A549 (cell line): Measurements from ENCODE around the gene IRF5. TPM values are rescaled to one million over a fixed set of nuclear protein-coding genes. Genes with fewer than 3 reads are reported as not detected.

Experiments
- ATAC-seq, 2 experiments: fragments of 200-7000 bp in 1 of 2; fragments of >200 bp in 1 of 2; cut with Nextera tagmentation in 1 of 2; cut with Tn5 transposase in 1 of 2; 3 replicates each; pipeline versions ENCODE4 v1.8.0 to v1.9.1; 2018 to 2020; ENCODE audit warnings: mild to moderate bottlenecking in 1 of 2, moderate library complexity in 1 of 2
- CTCF ChIA-PET: fragments of 300-600 bp; sonication (Branson Sonifier 250); formaldehyde crosslinking; extraction: SDS; loops from one replicate; lab custom pipeline; 2021; ENCODE audit warnings: antibody characterized with exemption, inconsistent platforms; lab: Yijun Ruan, JAX
- POLR2A ChIA-PET: fragments of 350-600 bp; formaldehyde crosslinking; extraction: SDS; loops from one replicate; lab custom pipeline; 2021; ENCODE audit warnings: antibody characterized with exemption, inconsistent platforms; lab: Yijun Ruan, JAX
- DNase-seq, 2 experiments: peaks; one replicate each; pipeline versions ENCODE4 v3.0.0 to v3.0.0-alpha.2; 2011 to 2016; ENCODE audit warnings: low read depth in 1 of 2, low spot score in 1 of 2
- FAIRE-seq: peaks from 2 replicates; lab custom pipeline; 2011; peaks lifted over from hg19 to GRCh38; lab: Jason Lieb, UNC
- H3K27ac ChIP-seq, 2 experiments: fragments of >200 bp; sonication (Bioruptor Twin); formaldehyde crosslinking; 3 replicates each; pipeline ENCODE4 v1.5.1; 2016 to 2017
- H3K4me1 ChIP-seq: fragments of >200 bp; sonication (Bioruptor Twin); formaldehyde crosslinking; 3 replicates; pipeline ENCODE4 v1.6.1; 2016
- H3K4me2 ChIP-seq: fragments of >200 bp; sonication (Bioruptor Twin); formaldehyde crosslinking; 3 replicates; pipeline ENCODE4 v1.6.1; 2016
- H3K4me3 ChIP-seq: fragments of >200 bp; sonication (Bioruptor Twin); formaldehyde crosslinking; 3 replicates; pipeline ENCODE4 v1.5.1; 2016
- H3K9me3 ChIP-seq: fragments of >200 bp; sonication (Bioruptor Twin); formaldehyde crosslinking; 3 replicates; pipeline ENCODE4 v1.6.1; 2016
- BHLHE40 ChIP-seq: IDR thresholded peaks from 2 replicates; pipeline ENCODE4 v1.6.1; 2012; ENCODE audit warnings: low read depth, low read length, inconsistent platforms
- CBX2 ChIP-seq: fragments of 200-600 bp; sonication (generic); IDR thresholded peaks from 2 replicates; pipeline ENCODE4 v1.6.1; 2016; ENCODE audit warnings: low read depth, mild to moderate bottlenecking, borderline replicate concordance
- CBX8 ChIP-seq: fragments of 200-600 bp; sonication (generic); IDR thresholded peaks from 2 replicates; pipeline ENCODE4 v1.6.1; 2016
- EHMT2 ChIP-seq: fragments of 200-600 bp; sonication (generic); IDR thresholded peaks from 2 replicates; pipeline ENCODE4 v1.6.1; 2016; ENCODE audit warnings: antibody characterized with exemption, low read depth, mild to moderate bottlenecking, moderate library complexity
- EP300 ChIP-seq, 2 experiments: fragments of >200 bp; sonication (Bioruptor Twin); formaldehyde crosslinking; IDR thresholded peaks; 2 replicates in 1 of 2; 3 replicates in 1 of 2; pipeline ENCODE4 v1.6.1; 2016 to 2017
- FOSB ChIP-seq: fragments of 250-450 bp; sonication (Bioruptor Pico); IDR thresholded peaks from 2 replicates; pipeline ENCODE4 v1.5.0; 2020; ENCODE audit warnings: mild to moderate bottlenecking, moderate library complexity
- HOXB5 ChIP-seq: fragments of 250-450 bp; sonication (Bioruptor Pico); IDR thresholded peaks from 2 replicates; pipeline ENCODE4 v1.5.0; 2020; ENCODE audit warnings: mild to moderate bottlenecking, moderate library complexity
- JUN ChIP-seq, 2 experiments: fragments of >200 bp; sonication (Bioruptor Twin); formaldehyde crosslinking; IDR thresholded peaks; 2 replicates in 1 of 2; 3 replicates in 1 of 2; pipeline ENCODE4 v1.6.1; 2016 to 2017
- KDM5A ChIP-seq: fragments of 200-600 bp; sonication (generic); IDR thresholded peaks from 2 replicates; pipeline ENCODE4 v1.6.1; 2016; ENCODE audit warnings: antibody characterized with exemption, mild to moderate bottlenecking
- MAFK ChIP-seq: fragments of 450-650 bp; IDR thresholded peaks from 2 replicates; pipeline ENCODE4 v1.6.1; 2014; ENCODE audit not compliant: partially characterized antibody
- NFE2L2 ChIP-seq: fragments of 150-350 bp; conservative IDR thresholded peaks from 2 replicates; pipeline ENCODE4 v1.6.1; 2014; ENCODE audit warnings: low read length
- POLR2A ChIP-seq: IDR thresholded peaks from 2 replicates; pipeline ENCODE4 v1.6.1; 2012; ENCODE audit warnings: mild to moderate bottlenecking, low read length
- POLR2AphosphoS2 ChIP-seq: conservative IDR thresholded peaks from 2 replicates; pipeline ENCODE4 v1.6.1; 2012; ENCODE audit warnings: low read length, improper control_type of control experiment, inconsistent platforms
- SMC3 ChIP-seq: fragments of >200 bp; sonication (Bioruptor Twin); formaldehyde crosslinking; IDR thresholded peaks from 3 replicates; pipeline ENCODE4 v1.6.1; 2018; ENCODE audit warnings: inconsistent platforms
- TP53 ChIP-seq: fragments of 250-450 bp; sonication (Bioruptor Pico); IDR thresholded peaks from 2 replicates; pipeline ENCODE4 v1.5.0; 2021; ENCODE audit warnings: mild to moderate bottlenecking, moderate library complexity
- ZFP36 ChIP-seq: fragments of 450-650 bp; IDR thresholded peaks from 2 replicates; pipeline ENCODE4 v1.6.1; 2014; ENCODE audit warnings: borderline replicate concordance; ENCODE audit not compliant: partially characterized antibody
- WGBS: methylation state at CpG from one replicate; pipeline ENCODE4 v1.1.6; 2017; ENCODE audit errors: missing lambda C conversion rate; 5-methylcytosine and 5-hydroxymethylcytosine counted together
- polyA plus RNA-seq, 4 experiments: library from polyadenylated mRNA; depleted of rRNA in 3 of 4; stranded (reverse); fragments of >200 nt; fragmentation: RNase III in 1 of 4; extraction: RNeasy Plus Mini Kit Qiagen cat#74134 plus additional on column Dnase treatment in 1 of 4; gene quantifications; 2 replicates in 3 of 4; 3 replicates in 1 of 4; pipeline ENCODE4 v1.2.3, GENCODE V29; 2011 to 2017
- TF ChIP-seq, protein P1 (sequence below): fragments of >200 bp; sonication (Bioruptor Twin); formaldehyde crosslinking; IDR thresholded peaks from 3 replicates; pipeline ENCODE4 v1.6.1; 2016
- TF ChIP-seq, protein P2 (sequence below): fragments of 250-450 bp; sonication (Bioruptor Pico); IDR thresholded peaks from 2 replicates; pipeline ENCODE4 v1.5.0; 2020; ENCODE audit warnings: low read depth, mild to moderate bottlenecking, moderate library complexity

The IRF5 gene
- polyA plus RNA-seq, 2 of the 4 experiments (the other 2 are of a cell fraction) = 5.5 to 8.7 TPM

DNA sequence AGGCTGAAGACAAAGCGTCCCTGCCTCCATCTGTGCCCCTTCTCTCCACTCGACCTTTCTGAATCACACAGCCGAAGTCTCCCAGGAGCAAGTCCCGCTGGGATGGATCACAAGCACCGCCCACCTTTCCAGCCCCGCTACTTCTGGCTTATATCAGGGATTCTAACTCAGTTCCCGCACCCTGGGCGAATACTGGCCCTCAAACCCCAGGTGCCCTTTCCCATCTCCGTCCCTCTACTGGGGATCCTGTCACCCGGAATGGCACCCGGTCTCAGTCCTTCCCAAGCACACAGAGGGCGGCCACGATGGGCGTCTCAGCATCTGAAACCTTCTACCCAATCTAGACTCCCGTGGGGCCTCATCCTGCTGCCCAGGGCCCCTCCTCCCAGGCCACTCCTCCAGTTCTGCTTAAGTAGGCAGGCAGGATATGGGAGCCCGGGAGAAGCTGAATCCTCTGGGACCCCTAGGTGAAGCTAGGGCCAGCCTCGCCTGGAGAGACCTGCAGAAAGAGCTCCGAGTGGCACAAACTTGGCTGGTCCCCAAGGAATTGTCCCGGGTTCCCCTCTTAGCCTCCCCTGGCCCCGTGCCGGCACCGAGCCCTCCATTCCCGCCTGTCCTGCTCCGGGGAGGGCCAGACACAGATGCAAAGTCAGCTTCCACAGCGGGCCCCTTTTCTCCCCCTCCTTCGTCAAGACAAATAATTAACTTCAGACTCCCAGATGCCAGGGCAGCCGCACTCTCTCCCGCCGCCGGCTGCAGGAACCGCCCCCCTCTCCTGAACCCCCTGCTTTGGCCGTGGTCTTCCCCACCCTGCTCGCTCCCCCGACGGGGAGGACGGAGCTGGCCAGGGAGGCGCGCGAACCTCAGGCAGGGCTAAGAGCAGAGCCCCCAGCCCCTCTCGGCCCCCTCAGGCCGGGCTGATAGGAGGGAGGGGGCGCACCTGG lies 27.8 kb upstream of the IRF5 start:
- Histone ChIP-seq H3K4me3 (no peak overlapping the region), H3K27ac (no peak overlapping the region), H3K4me1 (no peaks in the 10 kb centered on the region), H3K4me2 (peak overlapping the region; percentile 38; the same call in 2 of the 3 replicates), H3K9me3 (no peaks in the 10 kb centered on the region)
- 55% methylated on average over 31 of the region's 42 CpGs for WGBS
- ATAC-seq = peak in 1 of 2 experiments; percentile 40; a peak in 3 of 6 replicates
- CTCF ChIA-PET = interaction anchor here (0.6 to 4.6 kb wide), 3 partner anchors 26 to 182 kb away, joined by 3 to 27 read pairs (median 3); no protein-coding TSS in a partner anchor
- FAIRE-seq = no peak
- TF ChIP-seq, protein P1, sequence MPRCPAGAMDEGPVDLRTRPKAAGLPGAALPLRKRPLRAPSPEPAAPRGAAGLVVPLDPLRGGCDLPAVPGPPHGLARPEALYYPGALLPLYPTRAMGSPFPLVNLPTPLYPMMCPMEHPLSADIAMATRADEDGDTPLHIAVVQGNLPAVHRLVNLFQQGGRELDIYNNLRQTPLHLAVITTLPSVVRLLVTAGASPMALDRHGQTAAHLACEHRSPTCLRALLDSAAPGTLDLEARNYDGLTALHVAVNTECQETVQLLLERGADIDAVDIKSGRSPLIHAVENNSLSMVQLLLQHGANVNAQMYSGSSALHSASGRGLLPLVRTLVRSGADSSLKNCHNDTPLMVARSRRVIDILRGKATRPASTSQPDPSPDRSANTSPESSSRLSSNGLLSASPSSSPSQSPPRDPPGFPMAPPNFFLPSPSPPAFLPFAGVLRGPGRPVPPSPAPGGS = no peak
- TF ChIP-seq HOXB5 (CRISPR knock-in tag) (no peak), SMC3 (no peak), BHLHE40 (no peak), CBX2 (no peak), CBX8 (no peak), TP53 (no peak)
- TF ChIP-seq, protein P2, sequence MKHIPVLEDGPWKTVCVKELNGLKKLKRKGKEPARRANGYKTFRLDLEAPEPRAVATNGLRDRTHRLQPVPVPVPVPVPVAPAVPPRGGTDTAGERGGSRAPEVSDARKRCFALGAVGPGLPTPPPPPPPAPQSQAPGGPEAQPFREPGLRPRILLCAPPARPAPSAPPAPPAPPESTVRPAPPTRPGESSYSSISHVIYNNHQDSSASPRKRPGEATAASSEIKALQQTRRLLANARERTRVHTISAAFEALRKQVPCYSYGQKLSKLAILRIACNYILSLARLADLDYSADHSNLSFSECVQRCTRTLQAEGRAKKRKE (CRISPR knock-in tag) = no peak
- DNase-seq = no peak
- POLR2A ChIA-PET = no interaction called here

DNA sequence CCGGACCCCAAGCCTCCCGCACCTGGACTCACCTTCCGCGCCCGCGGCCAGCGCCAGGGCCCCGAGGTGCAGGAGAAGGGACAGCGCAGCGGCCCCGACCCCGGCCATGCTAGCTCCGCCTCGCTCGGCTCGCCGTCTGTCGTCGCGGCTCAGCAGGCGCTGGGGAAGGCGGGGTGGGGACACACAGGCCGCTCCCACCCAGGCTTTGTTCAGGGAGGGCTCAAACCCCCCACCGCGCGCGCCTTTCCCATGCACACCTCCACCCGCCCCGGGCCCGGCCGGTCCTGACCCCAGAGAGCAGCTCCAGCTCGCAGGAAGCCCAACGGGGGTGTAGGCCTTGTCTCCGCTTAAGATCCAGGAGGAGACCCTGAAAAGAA lies 27.2 kb upstream of the IRF5 start, which contains the start of gene KCP:
KCP (minus strand) TSS at position 141 of the 377 bp plus-strand sequence; CDS start at position 108, 33 bp downstream.
- no peak within 1 kb of the TSS for H3K4me3 ChIP-seq
- ATAC-seq = no peak
- POLR2A ChIA-PET = no interaction called here
- no peaks in the 10 kb centered on the region for H3K9me3 ChIP-seq
- peak within 1 kb of the TSS; percentile 38; the same call in 2 of the 3 replicates for H3K4me2 ChIP-seq
- CTCF ChIA-PET = interaction anchor here (4.6 kb wide), 1 partner anchor 181 kb away, joined by 27 read pairs; no protein-coding TSS in a partner anchor
- FAIRE-seq = no peak
- H3K27ac ChIP-seq = no peak within 1 kb of the TSS
- DNase-seq = no peak
- TF ChIP-seq MAFK = no peak
- TF ChIP-seq, all 56 proteins: peak for 0
- WGBS = 91% methylated on average over 24 of the region's 34 CpGs
- no peaks in the 10 kb centered on the region for H3K4me1 ChIP-seq

DNA sequence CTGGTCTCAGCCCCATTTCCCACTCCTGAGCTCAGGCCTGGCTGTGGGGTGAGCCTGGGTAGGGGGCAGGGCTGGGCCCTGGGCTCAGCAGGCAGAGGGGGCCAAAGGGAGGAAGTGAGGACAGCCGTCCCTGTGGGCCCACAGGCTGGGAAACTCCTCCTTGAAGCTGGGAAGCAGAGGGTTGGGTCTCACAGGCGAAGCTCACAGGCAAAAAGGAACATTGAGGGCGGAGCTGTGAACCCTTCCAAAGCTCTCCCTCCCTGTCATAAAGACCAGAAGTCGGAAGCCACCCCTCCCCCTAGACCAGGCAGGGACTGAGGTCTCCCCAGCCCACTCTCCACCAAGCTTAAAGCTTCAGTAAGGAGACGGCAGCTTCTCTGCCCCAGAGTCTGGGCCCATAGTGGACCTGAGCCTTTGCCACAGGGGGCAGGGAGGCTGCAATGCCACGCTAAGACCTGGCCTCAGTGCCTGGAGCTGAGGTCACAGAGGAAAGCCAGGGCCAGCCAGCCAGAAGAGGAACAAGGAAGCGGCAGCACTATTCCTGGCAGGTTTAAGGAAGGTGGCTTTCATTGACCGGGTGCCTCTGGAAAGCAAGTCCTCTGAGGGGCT lies 26.2 kb upstream of the IRF5 start:
- ChIA-PET CTCF (interaction anchor here (0.7 to 4.6 kb wide), 4 partner anchors 12 to 180 kb away, joined by 3 to 27 read pairs (median 4); no protein-coding TSS in a partner anchor), POLR2A (no interaction called here)
- TF ChIP-seq BHLHE40 (no peak), KDM5A (no peak), EHMT2 (no peak), JUN (IDR thresholded peaks at IDR 0.05) (no peak), POLR2A (no peak), POLR2AphosphoS2 (no peak), MAFK (no peak), FOSB (CRISPR knock-in tag) (no peak), ZFP36 (no peak), EP300 (IDR thresholded peaks at IDR 0.05) (no peak), NFE2L2 (no peak)
- ATAC-seq (peak; percentile 4 to 33; a peak in 3 of 6 replicates), FAIRE-seq (no peak), DNase-seq (no peak)
- H3K9me3 ChIP-seq = no peaks in the 10 kb centered on the region
- H3K27ac ChIP-seq = no peak overlapping the region
- H3K4me1 ChIP-seq = no peaks in the 10 kb centered on the region
- H3K4me2 ChIP-seq = no peak overlapping the region
- no peak overlapping the region for H3K4me3 ChIP-seq
- WGBS = 63% methylated on average over 8 of the region's 8 CpGs
